K562 (cell line): ENCODE data around the gene PHC3.

Experiments used
- E2F5 ChIP-seq: sonication (generic); formaldehyde crosslinking; IDR thresholded peaks from 2 replicates; pipeline ENCODE4 v1.8.0; 2022; ENCODE audit warnings: mild to moderate bottlenecking, missing genetic modification reagents
- HMGXB4 ChIP-seq: sonication (generic); formaldehyde crosslinking; IDR thresholded peaks from 2 replicates; pipeline ENCODE4 v1.8.1; 2023; ENCODE audit warnings: mild to moderate bottlenecking, missing genetic modification reagents
- HNRNPH1 ChIP-seq: fragments of 200-400 bp; formaldehyde crosslinking; optimal IDR thresholded peaks from 2 replicates; pipeline ENCODE3; 2017; ENCODE audit warnings: low read depth, mild to moderate bottlenecking, low read length, moderate library complexity
- POLR2A ChIP-seq: fragments of 450-650 bp; conservative IDR thresholded peaks from 2 replicates; pipeline ENCODE4 v1.6.1; 2016
- SMC3 ChIP-seq: conservative IDR thresholded peaks from 2 replicates; pipeline ENCODE4 v1.6.1; 2011; ENCODE audit warnings: low read depth, low read length, improper control_type of control experiment; ENCODE audit not compliant: insufficient read depth
- ZNF384 ChIP-seq: IDR thresholded peaks from 2 replicates; pipeline ENCODE4 v1.6.1; 2012; ENCODE audit warnings: low read depth, low read length, improper control_type of control experiment

DNA sequence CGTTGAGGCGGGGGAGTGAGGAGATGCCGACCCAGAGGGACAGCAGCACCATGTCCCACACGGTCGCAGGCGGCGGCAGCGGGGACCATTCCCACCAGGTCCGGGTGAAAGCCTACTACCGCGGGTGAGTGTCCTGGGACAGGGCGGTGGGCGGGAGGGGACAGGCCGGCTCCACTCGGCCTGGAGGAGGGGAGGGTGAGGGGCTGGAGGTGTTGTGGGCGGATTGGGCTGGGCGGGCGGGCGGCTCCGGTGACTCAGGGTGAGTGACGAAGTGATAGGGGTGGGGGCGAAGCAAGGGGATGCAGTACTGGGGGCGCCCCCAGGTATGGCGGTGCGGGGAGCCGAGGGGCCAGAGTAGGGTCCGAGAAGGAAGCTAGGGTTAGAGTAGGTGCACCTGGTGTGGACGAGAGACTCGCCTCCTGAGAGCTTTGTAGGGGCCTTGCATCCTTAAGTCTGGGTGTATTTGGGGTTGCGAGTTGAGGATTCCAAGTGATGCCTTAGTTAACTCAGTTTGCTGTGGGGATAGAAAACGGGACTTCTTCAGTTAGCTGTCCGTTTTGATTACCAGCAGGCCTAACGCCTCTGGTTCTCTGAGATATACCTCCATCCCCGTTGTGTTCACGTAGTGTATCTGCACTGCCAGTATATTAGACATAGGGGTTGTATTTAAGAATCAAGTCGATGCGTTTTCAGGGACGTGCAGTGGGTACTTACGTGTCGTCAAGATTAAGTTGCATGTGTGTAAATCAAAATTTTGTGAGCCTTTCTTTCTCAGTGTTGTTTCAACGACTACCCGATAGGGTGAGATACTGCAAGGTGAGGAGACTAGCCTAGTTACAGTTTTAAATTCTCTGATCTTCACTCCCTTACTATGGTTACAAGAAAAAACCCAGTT, 41.4 kb upstream of the PHC3 start:
- peak; percentile 21; the same call in 1 of the 2 replicates for TF ChIP-seq POLR2A
- TF ChIP-seq ZNF384, result no peak
- TF ChIP-seq HMGXB4 (CRISPR knock-in tag), result no peak
- no peak for TF ChIP-seq E2F5 (CRISPR knock-in tag)
- TF ChIP-seq HNRNPH1, result no peak
- TF ChIP-seq SMC3, result no peak
